ENCODE measurements around the gene ZNF775. TPM values are rescaled to one million over a fixed set of nuclear protein-coding genes. Genes with fewer than 3 reads are reported as not detected.
"Not testable (repeated sequence)": the region's sequence is repeated elsewhere in the genome, so short reads cannot be mapped to it uniquely, and the experiment has no call there.

Gene ZNF775
- total and polyA plus RNA-seq, 2 experiments from 2014 or later, result 0.75 to 3.9 TPM

GRCh38 chr7:150382844-150383225, 3.7 kb downstream of the ZNF775 start:
- H3K36me3 ChIP-seq (ENCODE audit: low read depth), result no peaks in the 10 kb centered on the region
- 50 to 65% methylated on average over 4 of the region's 4 CpGs for WGBS, 2 experiments (ENCODE audit: low coverage in 1 of 2, low lambda C conversion rate in 2 of 2, missing lambda C conversion rate in 2 of 2)
- no peak overlapping the region for H3K4me2 ChIP-seq (ENCODE audit: unreplicated experiment)
- H4K20me1 ChIP-seq (ENCODE audit: insufficient read depth), result no peaks in the 10 kb centered on the region
- no peaks in the 10 kb centered on the region for H3K9me2 ChIP-seq (ENCODE audit: insufficient read depth)
- H3K79me2 ChIP-seq (ENCODE audit: insufficient read depth), result no peaks in the 10 kb centered on the region
- H3K27me3 ChIP-seq (replicated peaks; ENCODE audit: insufficient read depth), result no peaks in the 10 kb centered on the region
- no peak for DNase-seq
- TF ChIP-seq EZH2phosphoT487 (IDR thresholded peaks at IDR 0.05; ENCODE audit: insufficient read depth, low read depth) (no peak), EZH2 (IDR thresholded peaks at IDR 0.05; ENCODE audit: insufficient read depth, poor library complexity, severe bottlenecking) (no peak)
- no peak overlapping the region for H2AFZ ChIP-seq
- no peak overlapping the region for H3K4me3 ChIP-seq
- H3F3A ChIP-seq (ENCODE audit: insufficient read depth), result 0 out of 2 replicates have a peak, but pooled peaks cover 4% of the 10 kb centered on the region
- no peaks in the 10 kb centered on the region for H3K9me3 ChIP-seq (ENCODE audit: low read depth)
- in situ Hi-C loops (cut with MboI), result no loop called here
- H3K27ac ChIP-seq, result no peak overlapping the region
- H3K4me1 ChIP-seq (ENCODE audit: insufficient read depth), result peaks cover 6% of the 10 kb centered on the region; the same call in 1 of the 2 replicates
- H3K9ac ChIP-seq, result no peak overlapping the region

DNA sequence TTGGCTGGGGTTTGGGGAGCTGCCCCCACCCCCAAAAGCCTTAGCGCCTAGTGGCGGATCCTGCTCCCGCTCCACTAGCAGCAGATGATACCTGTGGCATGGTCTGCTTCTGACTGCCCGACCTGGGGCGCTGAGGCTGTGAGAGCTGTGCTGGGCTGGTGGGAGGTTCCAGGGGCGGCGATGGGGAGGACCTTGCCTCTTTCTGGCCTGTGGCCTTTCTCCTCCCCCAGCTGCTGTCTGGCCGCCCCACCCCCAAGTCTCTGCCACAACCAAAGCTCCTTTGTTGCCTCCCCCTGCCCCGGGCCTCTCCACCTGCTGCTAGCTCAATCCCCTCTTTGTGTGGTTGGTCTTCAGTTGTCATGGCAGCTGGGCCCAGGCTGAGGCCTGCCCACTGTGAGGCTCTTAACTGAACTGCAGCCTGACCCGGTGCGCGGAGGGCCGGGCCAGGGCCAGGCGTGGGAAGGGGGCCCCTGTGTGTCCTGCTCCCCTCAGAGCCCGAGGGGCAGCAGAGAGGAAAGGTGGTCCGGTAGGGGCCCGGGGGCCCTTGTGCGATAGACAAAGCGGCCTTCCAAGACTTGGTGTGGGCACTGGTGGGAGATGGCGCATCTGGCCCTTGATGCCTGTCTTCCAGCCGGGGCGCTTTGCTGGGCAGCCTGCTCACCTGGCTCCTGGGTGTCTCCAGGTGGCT, 4.7 kb downstream of the ZNF775 start:
- in situ Hi-C loops (cut with MboI), result no loop called here
- Histone ChIP-seq H3K27me3 (replicated peaks; ENCODE audit: insufficient read depth) (no peaks in the 10 kb centered on the region), H2AFZ (no peak overlapping the region), H3K79me2 (ENCODE audit: insufficient read depth) (no peaks in the 10 kb centered on the region), H3K4me3 (no peak overlapping the region), H4K20me1 (ENCODE audit: insufficient read depth) (no peaks in the 10 kb centered on the region), H3F3A (ENCODE audit: insufficient read depth) (no peaks in the 10 kb centered on the region), H3K36me3 (ENCODE audit: low read depth) (no peaks in the 10 kb centered on the region), H3K9ac (no peak overlapping the region), H3K9me3 (ENCODE audit: low read depth) (no peaks in the 10 kb centered on the region), H3K27ac (no peak overlapping the region), H3K9me2 (ENCODE audit: insufficient read depth) (no peaks in the 10 kb centered on the region), H3K4me1 (ENCODE audit: insufficient read depth) (no peaks in the 10 kb centered on the region), H3K4me2 (ENCODE audit: unreplicated experiment) (no peak overlapping the region)
- TF ChIP-seq EZH2 (IDR thresholded peaks at IDR 0.05; ENCODE audit: insufficient read depth, poor library complexity, severe bottlenecking), result no peak
- TF ChIP-seq EZH2phosphoT487 (IDR thresholded peaks at IDR 0.05; ENCODE audit: insufficient read depth, low read depth), result no peak
- WGBS, 2 experiments (ENCODE audit: low coverage in 1 of 2, low lambda C conversion rate in 2 of 2, missing lambda C conversion rate in 2 of 2), result 95% methylated on average over 21 of the region's 22 CpGs
- DNase-seq, result no peak

DNA sequence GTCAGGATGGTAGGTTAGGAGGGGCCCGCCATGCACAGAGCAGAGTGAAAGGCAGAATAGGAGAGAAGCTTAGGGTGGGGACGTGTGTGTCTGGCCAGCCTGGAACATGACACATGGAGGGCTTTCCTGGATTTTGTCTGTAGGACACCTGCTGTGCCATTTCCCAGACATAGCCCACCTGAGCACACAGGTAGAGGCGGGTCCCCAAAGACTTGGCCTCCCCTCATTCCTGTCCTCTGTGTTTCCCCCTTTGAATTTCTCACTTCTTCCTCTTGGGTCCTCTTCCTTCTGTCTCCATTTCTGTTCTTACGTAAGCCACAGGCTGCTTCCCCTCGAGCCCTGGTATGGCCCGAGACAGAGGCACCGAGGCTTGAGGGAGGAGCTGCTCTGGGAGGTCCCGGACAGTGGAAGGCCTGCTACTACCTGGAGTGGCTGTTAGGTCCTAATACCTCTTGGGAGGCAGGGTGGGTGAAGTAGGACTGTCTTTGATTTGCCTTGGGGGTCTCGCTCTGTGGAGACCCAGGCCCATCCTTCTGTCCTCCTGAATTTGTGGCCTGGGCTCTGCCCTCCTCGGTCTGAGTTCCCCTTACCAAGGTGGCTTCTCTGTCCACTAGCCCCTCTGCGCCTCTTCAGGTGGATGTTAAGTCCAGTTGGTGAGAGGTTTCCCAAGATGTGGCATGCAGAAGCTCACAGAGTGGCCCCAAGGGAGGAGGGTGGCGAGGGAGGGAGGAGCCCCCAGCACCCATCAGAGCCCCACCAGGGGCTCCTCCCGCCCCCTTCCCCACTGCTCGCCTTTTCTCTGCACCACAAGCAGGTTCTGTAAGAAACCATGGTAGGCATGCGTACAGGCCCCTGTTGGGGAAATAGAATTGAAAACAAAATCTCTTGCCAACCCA, 5.5 kb downstream of the ZNF775 start:
- no peaks in the 10 kb centered on the region for H3K36me3 ChIP-seq (ENCODE audit: low read depth)
- H3K27ac ChIP-seq, result no peak overlapping the region
- no peaks in the 10 kb centered on the region for H3K4me1 ChIP-seq (ENCODE audit: insufficient read depth)
- no peaks in the 10 kb centered on the region for H3K9me2 ChIP-seq (ENCODE audit: insufficient read depth)
- no peak for TF ChIP-seq EZH2phosphoT487 (IDR thresholded peaks at IDR 0.05; ENCODE audit: insufficient read depth, low read depth)
- TF ChIP-seq EZH2 (IDR thresholded peaks at IDR 0.05; ENCODE audit: insufficient read depth, poor library complexity, severe bottlenecking), result no peak
- no peaks in the 10 kb centered on the region for H3K79me2 ChIP-seq (ENCODE audit: insufficient read depth)
- H3K9ac ChIP-seq, result no peak overlapping the region
- no peak overlapping the region for H3K4me3 ChIP-seq
- H4K20me1 ChIP-seq (ENCODE audit: insufficient read depth), result no peaks in the 10 kb centered on the region
- no peak overlapping the region for H3K4me2 ChIP-seq (ENCODE audit: unreplicated experiment)
- WGBS, 2 experiments (ENCODE audit: low coverage in 1 of 2, low lambda C conversion rate in 2 of 2, missing lambda C conversion rate in 2 of 2), result 92 to 96% methylated on average over 14 to 15 of the region's 15 CpGs
- no peak for DNase-seq
- no peak overlapping the region for H2AFZ ChIP-seq
- in situ Hi-C loops (cut with MboI), result no loop called here
- H3K27me3 ChIP-seq (replicated peaks; ENCODE audit: insufficient read depth), result no peaks in the 10 kb centered on the region
- no peaks in the 10 kb centered on the region for H3F3A ChIP-seq (ENCODE audit: insufficient read depth)
- no peaks in the 10 kb centered on the region for H3K9me3 ChIP-seq (ENCODE audit: low read depth)

DNA sequence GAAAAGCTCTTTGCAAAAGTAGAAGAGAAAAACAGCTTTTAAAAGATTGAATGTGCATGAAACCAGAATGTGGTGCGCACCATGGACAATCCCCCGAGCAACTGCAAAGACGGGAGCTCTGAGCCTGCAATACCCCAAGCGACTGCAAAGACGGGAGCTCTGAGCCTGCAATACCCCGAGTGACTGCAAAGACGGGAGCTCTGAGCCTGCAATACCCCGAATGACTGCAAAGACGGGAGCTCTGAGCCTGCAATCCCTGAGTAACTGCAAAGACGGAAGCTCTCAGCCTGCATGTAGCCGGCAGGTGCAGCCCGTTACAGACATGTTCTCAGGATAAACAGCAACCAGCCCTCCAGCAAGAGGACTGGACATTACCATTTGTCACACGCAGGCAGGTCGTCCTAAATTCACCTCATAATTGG, 6.2 kb downstream of the ZNF775 start:
- no peaks in the 10 kb centered on the region for H3K4me1 ChIP-seq (ENCODE audit: insufficient read depth)

DNA sequence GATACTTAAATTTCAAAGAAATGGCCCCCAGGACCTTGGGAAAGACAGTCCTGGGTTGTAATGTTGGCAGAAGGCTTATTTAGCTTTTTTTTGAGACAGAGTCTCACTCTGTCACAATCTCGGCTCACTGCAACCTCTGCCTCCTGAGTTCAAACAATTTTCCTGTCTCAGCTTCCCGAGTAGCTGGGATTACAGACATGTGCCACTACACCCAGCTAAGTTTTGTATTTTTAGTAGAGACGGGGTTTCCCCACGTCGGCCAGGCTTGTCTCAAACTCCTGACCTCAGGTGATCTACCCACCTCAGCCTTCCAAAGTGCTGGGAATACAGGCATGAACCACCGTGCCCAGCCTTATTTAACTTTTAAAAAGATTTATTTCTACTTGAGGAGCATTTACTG, 6.8 kb downstream of the ZNF775 start:
- H3K9ac ChIP-seq; H3K4me1 ChIP-seq (ENCODE audit: insufficient read depth); H3K9me2 ChIP-seq (ENCODE audit: insufficient read depth); H4K20me1 ChIP-seq (ENCODE audit: insufficient read depth); H3K4me3 ChIP-seq; H3K27ac ChIP-seq; H3K79me2 ChIP-seq (ENCODE audit: insufficient read depth); H3K4me2 ChIP-seq (ENCODE audit: unreplicated experiment); H2AFZ ChIP-seq; in situ Hi-C loops (cut with MboI); H3F3A ChIP-seq (ENCODE audit: insufficient read depth); H3K36me3 ChIP-seq (ENCODE audit: low read depth); H3K27me3 ChIP-seq (replicated peaks; ENCODE audit: insufficient read depth); H3K9me3 ChIP-seq (ENCODE audit: low read depth); DNase-seq: not testable (repeated sequence)
- WGBS, 2 experiments (ENCODE audit: low coverage in 1 of 2, low lambda C conversion rate in 2 of 2, missing lambda C conversion rate in 2 of 2), result 78 to 83% methylated on average over 6 of the region's 6 CpGs

More for the DNA sequence above, 6.2 kb downstream of the ZNF775 start:
- Histone ChIP-seq H3K36me3 (ENCODE audit: low read depth) (no peaks in the 10 kb centered on the region), H3K79me2 (ENCODE audit: insufficient read depth) (no peaks in the 10 kb centered on the region), H3K4me3 (no peak overlapping the region), H3K9me3 (ENCODE audit: low read depth) (no peaks in the 10 kb centered on the region), H3K27ac (no peak overlapping the region), H3K9ac (no peak overlapping the region), H3K27me3 (replicated peaks; ENCODE audit: insufficient read depth) (no peaks in the 10 kb centered on the region), H3F3A (ENCODE audit: insufficient read depth) (no peaks in the 10 kb centered on the region), H2AFZ (no peak overlapping the region), H4K20me1 (ENCODE audit: insufficient read depth) (no peaks in the 10 kb centered on the region), H3K9me2 (ENCODE audit: insufficient read depth) (no peaks in the 10 kb centered on the region), H3K4me2 (ENCODE audit: unreplicated experiment) (no peak overlapping the region)
- in situ Hi-C loops (cut with MboI), result no loop called here
- TF ChIP-seq EZH2 (IDR thresholded peaks at IDR 0.05; ENCODE audit: insufficient read depth, poor library complexity, severe bottlenecking) (no peak), EZH2phosphoT487 (IDR thresholded peaks at IDR 0.05; ENCODE audit: insufficient read depth, low read depth) (no peak)
- no peak for DNase-seq
- WGBS, 2 experiments (ENCODE audit: low coverage in 1 of 2, low lambda C conversion rate in 2 of 2, missing lambda C conversion rate in 2 of 2), result 92 to 95% methylated on average over 13 to 14 of the region's 14 CpGs
